Activated CD8-positive, alpha-beta memory T cell treated with anti-CD3 and anti-CD28 coated beads, Interleukin-2, amount 50 U/mL, for 24 hours (primary cell): ENCODE measurements around the gene STIM2.
"Not testable (repeated sequence)": the region's sequence is repeated elsewhere in the genome, so short reads cannot be mapped to it uniquely, and the experiment has no call there.

Source experiments
- DNase-seq: peaks from one replicate; pipeline ENCODE4 v3.0.0-alpha.2; 2020; ENCODE audit errors: extremely low read depth

STIM2 gene

GRCh38 chr4:27001398-27002164 lies 140.9 kb downstream of the STIM2 start:
- no peak for DNase-seq

- DNase-seq: no peak
These were observed 143.0 kb downstream of the STIM2 start for GRCh38 chr4:27003642-27004113.

GRCh38 chr4:27005501-27005900 lies 144.9 kb downstream of the STIM2 start:
- no peak for DNase-seq

- DNase-seq: no peak
These were observed 145.4 kb downstream of the STIM2 start for GRCh38 chr4:27005905-27006590.

- no peak for DNase-seq
These were observed 146.0 kb downstream of the STIM2 start for GRCh38 chr4:27006646-27007045.

- no peak for DNase-seq
These were observed 146.9 kb downstream of the STIM2 start for GRCh38 chr4:27007507-27007906.

GRCh38 chr4:27008679-27009078 lies 148.0 kb downstream of the STIM2 start:
- DNase-seq: no peak

- no peak for DNase-seq
These were observed 148.9 kb downstream of the STIM2 start for GRCh38 chr4:27009539-27009938.

- no peak for DNase-seq
These were observed 149.8 kb downstream of the STIM2 start for GRCh38 chr4:27010334-27010940.

- no peak for DNase-seq
These were observed 150.8 kb downstream of the STIM2 start for GRCh38 chr4:27011401-27011800.

GRCh38 chr4:27013012-27013411 lies 152.4 kb downstream of the STIM2 start:
- DNase-seq: no peak

GRCh38 chr4:27016551-27016950 lies 155.9 kb downstream of the STIM2 start:
- DNase-seq: no peak

GRCh38 chr4:27017623-27018022 lies 157.0 kb downstream of the STIM2 start:
- DNase-seq: no peak

GRCh38 chr4:27018076-27018475 lies 157.4 kb downstream of the STIM2 start:
- no peak for DNase-seq

GRCh38 chr4:27018910-27019309 lies 158.3 kb downstream of the STIM2 start:
- no peak for DNase-seq

- no peak for DNase-seq
These were observed 159.1 kb downstream of the STIM2 start for GRCh38 chr4:27019766-27020165.

GRCh38 chr4:27020203-27020602 lies 159.6 kb downstream of the STIM2 start:
- DNase-seq: no peak

GRCh38 chr4:27020603-27021002 lies 160.0 kb downstream of the STIM2 start:
- no peak for DNase-seq

- DNase-seq: no peak
These were observed 162.3 kb downstream of the STIM2 start for GRCh38 chr4:27022963-27023362.

GRCh38 chr4:27023366-27023765 lies 162.7 kb downstream of the STIM2 start:
- no peak for DNase-seq

- no peak for DNase-seq
These were observed 164.2 kb downstream of the STIM2 start for GRCh38 chr4:27024805-27025204.

GRCh38 chr4:27027428-27027827 lies 166.8 kb downstream of the STIM2 start:
- DNase-seq: no peak

GRCh38 chr4:27035127-27035526 lies 174.5 kb downstream of the STIM2 start:
- DNase-seq: not testable (repeated sequence)
